OCI-LY7 (cell line): ENCODE results near the gene NFATC2. TPM values are rescaled to one million over a fixed set of nuclear protein-coding genes. Genes with fewer than 3 reads are reported as not detected.
A peak's percentile ranks its signal among the peaks of the same experiment; 100 is the strongest.

Experiments used
- BruUV-seq: library from RNA; stranded (reverse); fragments of 400-500 nt; replicated peaks from 2 replicates; lab custom pipeline; 2021; lab: Mats Ljungman, UMichigan
- CTCF ChIA-PET: fragments of 300-600 bp; sonication (Branson Sonifier 250); formaldehyde crosslinking; loops from one replicate; lab custom pipeline; 2022; ENCODE audit warnings: antibody characterized with exemption; ENCODE audit not compliant: unreplicated experiment; lab: Charles Lee
- POLR2A ChIA-PET: fragments of 300-600 bp; sonication (Branson Sonifier 250); formaldehyde crosslinking; loops from one replicate; lab custom pipeline; 2022; ENCODE audit warnings: antibody characterized with exemption; lab: Charles Lee
- DNase-seq: peaks from one replicate; pipeline ENCODE4 v3.0.0-alpha.2; 2015; ENCODE audit warnings: low spot score
- H2AFZ ChIP-seq: fragments of 200-600 bp; sonication (generic), shearing (Covaris generic); 2 replicates; pipeline ENCODE4 v1.6.1; 2014; ENCODE audit warnings: mild to moderate bottlenecking, antibody characterized with exemption, low read length, moderate library complexity
- H3K27ac ChIP-seq: fragments of 200-600 bp; sonication (generic); 2 replicates; pipeline ENCODE4 v1.5.1; 2014; ENCODE audit warnings: mixed run types, low read depth, mild to moderate bottlenecking, moderate library complexity, low read length, inconsistent platforms; ENCODE audit not compliant: poor library complexity, severe bottlenecking
- H3K36me3 ChIP-seq: fragments of 200-600 bp; sonication (generic); 2 replicates; pipeline ENCODE4 v1.6.1; 2014; ENCODE audit warnings: mild to moderate bottlenecking, antibody characterized with exemption, low read length, moderate library complexity, mixed read lengths; ENCODE audit not compliant: insufficient read depth
- H3K4me1 ChIP-seq: fragments of 200-600 bp; sonication (generic); 2 replicates; pipeline ENCODE4 v1.5.1; 2014; ENCODE audit warnings: mild to moderate bottlenecking, low read length; ENCODE audit not compliant: insufficient read depth, poor library complexity, severe bottlenecking
- H3K4me2 ChIP-seq: fragments of 200-600 bp; sonication (generic); 2 replicates; pipeline ENCODE4 v1.6.1; 2014; ENCODE audit warnings: mild to moderate bottlenecking, low read length
- H3K4me3 ChIP-seq: fragments of 200-600 bp; sonication (generic); 2 replicates; pipeline ENCODE4 v1.5.1; 2014; ENCODE audit warnings: mild to moderate bottlenecking, low read depth, low read length; ENCODE audit not compliant: poor library complexity, severe bottlenecking
- H3K79me2 ChIP-seq: fragments of 200-600 bp; sonication (generic); 2 replicates; pipeline ENCODE4 v1.6.1; 2016; ENCODE audit warnings: low read depth, mild to moderate bottlenecking, low read length, moderate library complexity, mixed read lengths; ENCODE audit not compliant: insufficient read depth
- H3K9me2 ChIP-seq: fragments of 200-600 bp; sonication (generic); 2 replicates; pipeline ENCODE4 v1.6.1; 2016; ENCODE audit warnings: mild to moderate bottlenecking, low read length, mixed read lengths; ENCODE audit not compliant: insufficient read depth
- H3K9me3 ChIP-seq: fragments of 200-600 bp; sonication (generic); 2 replicates; pipeline ENCODE4 v1.6.1; 2014; ENCODE audit warnings: mild to moderate bottlenecking, mixed run types, low read length, mixed read lengths
- H4K20me1 ChIP-seq: fragments of 200-600 bp; sonication (generic); 2 replicates; pipeline ENCODE4 v1.6.1; 2014; ENCODE audit warnings: mild to moderate bottlenecking, antibody characterized with exemption, low read length, moderate library complexity, mixed read lengths; ENCODE audit not compliant: insufficient read depth
- EZH2phosphoT487 ChIP-seq: fragments of 200-600 bp; sonication (generic); IDR thresholded peaks from 2 replicates; pipeline ENCODE4 v1.6.1; 2018; ENCODE audit warnings: low read depth, borderline replicate concordance, mild to moderate bottlenecking, mixed run types, antibody characterized with exemption, low read length, moderate library complexity, mixed read lengths
- intact Hi-C: fragments of 100-400 bp; cut with micrococcal nuclease; formaldehyde crosslinking; loops from one replicate; pipeline ENCODE4 v1.10.0; 2022; ENCODE audit not compliant: unreplicated experiment
- total RNA-seq, 2 experiments: library from RNA; depleted of rRNA in 1 of 2; stranded (reverse); fragments of >200 nt in 1 of 2; shearing (Covaris generic) in 1 of 2; gene quantifications; 2 replicates each; pipeline ENCODE4 v1.2.3, GENCODE V29; 2014 to 2022
- TF ChIP-seq, protein P1 (sequence below): fragments of 200-600 bp; sonication (generic); conservative IDR thresholded peaks from 2 replicates; pipeline ENCODE4 v1.5.1; 2014; ENCODE audit warnings: mild to moderate bottlenecking, antibody characterized with exemption, low read length, moderate library complexity, mixed read lengths

NFATC2 gene
- total RNA-seq, 2 experiments from 2014 or later: 12.5 to 43.8 TPM

DNA sequence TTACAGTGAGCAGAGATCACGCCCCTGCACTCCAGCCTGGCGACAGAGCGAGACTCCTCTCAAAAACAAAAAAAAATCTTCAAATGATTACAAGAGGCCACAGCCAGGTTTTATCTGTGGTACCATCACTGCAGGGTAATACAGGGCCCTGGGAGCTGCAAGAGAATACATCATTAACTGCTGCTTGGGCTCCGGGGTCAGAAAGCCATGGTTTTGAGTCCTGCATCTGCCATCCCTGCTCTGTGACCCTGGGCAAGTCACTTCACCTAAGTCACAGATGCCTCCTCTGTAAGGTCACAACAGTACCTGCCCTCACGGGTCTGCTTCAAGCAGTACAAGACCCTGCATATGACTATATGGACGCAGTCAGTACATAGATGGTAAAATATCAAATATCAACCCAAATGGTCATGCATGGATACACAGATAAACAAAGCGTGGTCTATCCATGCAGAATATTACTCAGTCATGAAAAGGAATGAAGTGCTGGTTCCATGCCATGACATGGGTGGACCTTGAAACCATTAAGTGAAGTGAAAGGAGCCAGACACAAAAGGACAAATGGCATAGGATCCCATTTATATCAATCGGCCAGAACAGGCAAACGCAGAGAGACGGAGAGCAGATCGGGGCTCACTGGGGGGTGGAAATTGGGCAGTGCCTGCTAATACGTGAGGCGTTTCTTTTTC is 83.6 kb downstream of the NFATC2 start:
- intact Hi-C loops: no loop called here
- Histone ChIP-seq H3K9me2 (no peaks in the 10 kb centered on the region), H2AFZ (no peak overlapping the region), H3K27ac (no peak overlapping the region), H3K4me2 (no peak overlapping the region), H3K4me1 (peaks cover 69% of the 10 kb centered on the region), H3K36me3 (peaks cover 89% of the 10 kb centered on the region), H3K79me2 (no peaks in the 10 kb centered on the region; the same call in 1 of the 2 replicates), H3K9me3 (peaks cover 14% of the 10 kb centered on the region; the same call in 1 of the 2 replicates), H4K20me1 (no peaks in the 10 kb centered on the region), H3K4me3 (no peak overlapping the region)
- no peak for DNase-seq
- TF ChIP-seq EZH2phosphoT487: no peak
- TF ChIP-seq, protein P1, sequence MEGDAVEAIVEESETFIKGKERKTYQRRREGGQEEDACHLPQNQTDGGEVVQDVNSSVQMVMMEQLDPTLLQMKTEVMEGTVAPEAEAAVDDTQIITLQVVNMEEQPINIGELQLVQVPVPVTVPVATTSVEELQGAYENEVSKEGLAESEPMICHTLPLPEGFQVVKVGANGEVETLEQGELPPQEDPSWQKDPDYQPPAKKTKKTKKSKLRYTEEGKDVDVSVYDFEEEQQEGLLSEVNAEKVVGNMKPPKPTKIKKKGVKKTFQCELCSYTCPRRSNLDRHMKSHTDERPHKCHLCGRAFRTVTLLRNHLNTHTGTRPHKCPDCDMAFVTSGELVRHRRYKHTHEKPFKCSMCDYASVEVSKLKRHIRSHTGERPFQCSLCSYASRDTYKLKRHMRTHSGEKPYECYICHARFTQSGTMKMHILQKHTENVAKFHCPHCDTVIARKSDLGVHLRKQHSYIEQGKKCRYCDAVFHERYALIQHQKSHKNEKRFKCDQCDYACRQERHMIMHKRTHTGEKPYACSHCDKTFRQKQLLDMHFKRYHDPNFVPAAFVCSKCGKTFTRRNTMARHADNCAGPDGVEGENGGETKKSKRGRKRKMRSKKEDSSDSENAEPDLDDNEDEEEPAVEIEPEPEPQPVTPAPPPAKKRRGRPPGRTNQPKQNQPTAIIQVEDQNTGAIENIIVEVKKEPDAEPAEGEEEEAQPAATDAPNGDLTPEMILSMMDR: no peak
- POLR2A ChIA-PET: interaction anchor here (0.7 to 0.9 kb wide), 2 partner anchors 24 to 82 kb away, joined by 3 read pairs; no protein-coding TSS in a partner anchor
- no TSS peak for BruUV-seq
- CTCF ChIA-PET: no interaction called here

DNA sequence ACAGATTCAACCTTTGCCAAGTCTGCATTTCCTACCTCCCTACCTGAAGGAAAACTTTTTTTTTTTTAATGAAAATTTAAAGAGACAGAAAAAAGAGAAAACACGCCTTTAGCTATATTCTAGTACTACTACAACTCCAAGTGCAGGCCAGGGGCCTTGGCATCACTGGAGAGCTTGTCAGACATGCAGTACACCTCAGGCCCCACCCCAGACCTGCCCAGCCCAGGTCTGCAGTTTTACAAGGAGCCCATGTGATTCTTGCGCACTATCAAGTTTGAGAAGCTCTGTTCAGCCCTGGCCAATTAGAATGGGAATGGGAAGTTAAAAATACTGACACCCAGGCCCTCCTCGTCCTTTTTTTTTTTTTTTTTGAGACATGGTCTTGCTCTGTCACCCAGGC is 85.0 kb downstream of the NFATC2 start:
- Histone ChIP-seq H3K4me3 (no peak overlapping the region), H3K4me2 (0 out of 2 replicates have a peak overlapping the region, but pooled peaks have one; percentile 5), H3K4me1 (peaks cover 56% of the 10 kb centered on the region), H2AFZ (no peak overlapping the region), H3K36me3 (peaks cover 89% of the 10 kb centered on the region), H3K79me2 (no peaks in the 10 kb centered on the region; the same call in 1 of the 2 replicates), H3K9me3 (peaks cover 14% of the 10 kb centered on the region; the same call in 1 of the 2 replicates), H3K9me2 (no peaks in the 10 kb centered on the region), H4K20me1 (no peaks in the 10 kb centered on the region), H3K27ac (peak overlapping the region; percentile 50)
- no TSS peak for BruUV-seq
- POLR2A ChIA-PET: interaction anchor here (0.6 to 1.6 kb wide), 11 partner anchors 8 to 938 kb away, joined by 3 to 5 read pairs (median 3); no protein-coding TSS in a partner anchor
- DNase-seq: peak; percentile 25
- CTCF ChIA-PET: interaction anchor here (0.6 kb wide), 1 partner anchor 46 kb away, joined by 3 read pairs; no protein-coding TSS in a partner anchor
- intact Hi-C loops: no loop called here
- TF ChIP-seq EZH2phosphoT487: no peak
- TF ChIP-seq, protein P1: no peak
